ENCODE measurements around the gene SLC2A13. TPM values are rescaled to one million over a fixed set of nuclear protein-coding genes. Genes with fewer than 3 reads are reported as not detected.

SLC2A13 gene
- polyA plus RNA-seq, 1 experiment: 3.1 TPM

DNA sequence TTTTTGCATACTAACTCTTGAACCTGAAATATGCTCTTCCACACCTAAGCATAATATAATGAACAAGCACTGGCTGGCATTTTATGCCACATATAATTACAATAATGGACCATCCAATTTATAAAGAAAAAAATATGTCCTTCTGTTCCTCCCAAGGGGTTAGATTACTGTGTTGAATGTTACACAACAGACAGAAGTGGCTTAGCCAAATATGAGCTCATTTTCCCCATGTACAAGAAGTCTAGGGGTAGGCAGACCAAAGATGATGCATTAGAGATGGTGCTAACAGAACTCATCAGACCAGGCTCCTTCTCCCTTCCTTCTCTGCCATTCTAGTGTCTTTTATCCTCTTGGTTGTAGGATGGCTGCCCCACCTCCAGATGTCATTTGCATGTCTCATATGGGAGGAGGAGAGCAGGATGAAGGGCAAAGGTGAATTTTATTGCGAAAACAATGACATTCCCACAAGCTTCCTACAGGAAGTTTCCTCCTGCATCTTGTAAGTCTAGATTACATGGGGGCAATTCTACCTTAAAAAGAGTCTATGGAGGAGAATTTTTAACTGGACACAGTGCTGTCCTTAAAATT lies 43.9 kb upstream of the SLC2A13 start:
- no peak overlapping the region for H3K27ac ChIP-seq (ENCODE audit: low read depth, low read length)
- ChIA-PET CTCF (interaction anchor here (1.4 to 3.8 kb wide), 2 partner anchors 139 to 164 kb away, joined by 3 to 28 read pairs; no protein-coding TSS in a partner anchor), POLR2A (no interaction called here)
- H3K9me3 ChIP-seq (ENCODE audit: control insufficient read depth, insufficient read depth, low read length): no peaks in the 10 kb centered on the region
- no peaks in the 10 kb centered on the region for H3K27me3 ChIP-seq (ENCODE audit: control insufficient read depth, insufficient read depth, low read length)
- DNase-seq (ENCODE audit: low read depth, low spot score): no peak
- H3K4me3 ChIP-seq (ENCODE audit: low read depth, low read length): no peak overlapping the region
- TF ChIP-seq, protein P1, sequence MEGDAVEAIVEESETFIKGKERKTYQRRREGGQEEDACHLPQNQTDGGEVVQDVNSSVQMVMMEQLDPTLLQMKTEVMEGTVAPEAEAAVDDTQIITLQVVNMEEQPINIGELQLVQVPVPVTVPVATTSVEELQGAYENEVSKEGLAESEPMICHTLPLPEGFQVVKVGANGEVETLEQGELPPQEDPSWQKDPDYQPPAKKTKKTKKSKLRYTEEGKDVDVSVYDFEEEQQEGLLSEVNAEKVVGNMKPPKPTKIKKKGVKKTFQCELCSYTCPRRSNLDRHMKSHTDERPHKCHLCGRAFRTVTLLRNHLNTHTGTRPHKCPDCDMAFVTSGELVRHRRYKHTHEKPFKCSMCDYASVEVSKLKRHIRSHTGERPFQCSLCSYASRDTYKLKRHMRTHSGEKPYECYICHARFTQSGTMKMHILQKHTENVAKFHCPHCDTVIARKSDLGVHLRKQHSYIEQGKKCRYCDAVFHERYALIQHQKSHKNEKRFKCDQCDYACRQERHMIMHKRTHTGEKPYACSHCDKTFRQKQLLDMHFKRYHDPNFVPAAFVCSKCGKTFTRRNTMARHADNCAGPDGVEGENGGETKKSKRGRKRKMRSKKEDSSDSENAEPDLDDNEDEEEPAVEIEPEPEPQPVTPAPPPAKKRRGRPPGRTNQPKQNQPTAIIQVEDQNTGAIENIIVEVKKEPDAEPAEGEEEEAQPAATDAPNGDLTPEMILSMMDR (IDR thresholded peaks at IDR 0.05; ENCODE audit: low read depth, low read length): no peak

DNA sequence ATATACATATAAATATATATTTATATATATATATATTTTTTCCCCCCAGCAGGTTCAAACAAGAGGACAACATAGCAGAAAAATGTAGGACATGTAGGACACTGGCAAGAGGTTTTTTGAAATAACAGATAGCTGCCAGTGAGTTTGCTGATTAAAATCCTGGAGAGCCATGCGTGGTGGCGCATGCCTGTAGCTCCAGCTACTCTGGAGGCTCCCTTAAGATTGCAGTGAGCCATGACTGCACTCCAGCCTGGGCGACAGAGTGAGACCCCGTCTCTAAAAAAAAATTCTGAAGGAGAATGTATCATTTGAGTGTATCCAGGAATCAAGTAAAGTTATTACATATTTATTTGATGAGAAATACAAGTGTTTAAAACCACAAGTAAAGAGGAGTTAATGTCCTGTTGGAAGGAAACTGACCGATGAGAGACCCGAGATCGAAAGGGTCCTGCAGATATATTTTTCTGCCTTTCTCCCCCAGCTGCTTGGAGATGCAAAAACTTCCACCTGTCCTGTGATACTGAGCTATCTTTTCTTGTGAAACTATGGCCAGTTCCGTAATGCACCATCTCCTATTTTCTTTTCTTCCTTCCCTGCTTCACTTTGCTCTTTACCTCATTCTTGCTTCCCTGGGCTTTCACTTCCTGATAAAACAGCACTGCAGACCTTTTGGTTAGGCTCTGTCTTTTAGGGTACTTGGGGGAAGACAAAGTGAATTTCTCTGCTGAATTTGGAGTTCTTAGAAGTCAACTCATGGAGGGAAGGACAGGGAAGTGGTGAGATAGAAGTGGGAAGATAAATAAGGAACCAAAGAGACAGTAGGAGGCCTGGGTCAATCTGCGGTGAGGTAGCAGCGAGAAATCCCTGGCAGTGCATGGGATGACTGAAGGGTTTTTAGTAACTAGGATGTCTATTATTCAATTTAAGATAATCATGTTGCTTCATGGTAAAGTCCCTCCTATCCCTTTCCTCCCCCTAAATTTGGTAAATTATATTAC lies 41.2 kb upstream of the SLC2A13 start:
- DNase-seq (ENCODE audit: low read depth, low spot score): no peak

DNA sequence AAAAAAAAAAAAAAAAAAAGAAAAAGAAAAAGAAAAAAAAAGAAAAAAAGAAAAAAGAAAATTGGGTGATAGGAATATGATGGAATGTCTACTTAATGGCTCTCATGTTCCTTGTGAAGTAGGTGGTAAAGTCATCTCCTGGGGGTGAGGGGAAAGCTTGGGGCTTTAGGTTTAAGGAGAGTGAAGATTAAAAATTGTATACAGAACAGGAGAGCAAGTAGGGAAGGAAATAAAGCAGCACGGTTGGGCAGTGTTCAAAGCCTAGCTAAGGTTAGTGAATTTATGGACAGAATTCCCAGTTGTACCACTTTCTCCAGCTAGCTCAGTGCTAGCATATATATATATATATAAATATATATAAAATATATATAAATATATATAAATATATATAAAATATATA lies 40.0 kb upstream of the SLC2A13 start:
- ChIA-PET CTCF (interaction anchor here (0.9 to 1.2 kb wide), 2 partner anchors 135 to 163 kb away, joined by 3 to 10 read pairs; no protein-coding TSS in a partner anchor), POLR2A (no interaction called here)
- Histone ChIP-seq H3K4me3 (ENCODE audit: low read depth, low read length) (no peak overlapping the region), H3K27ac (ENCODE audit: low read depth, low read length) (no peak overlapping the region), H3K9me3 (ENCODE audit: control insufficient read depth, insufficient read depth, low read length) (no peaks in the 10 kb centered on the region), H3K27me3 (ENCODE audit: control insufficient read depth, insufficient read depth, low read length) (no peaks in the 10 kb centered on the region)
- DNase-seq (ENCODE audit: low read depth, low spot score): no peak
- TF ChIP-seq, protein P1 (IDR thresholded peaks at IDR 0.05; ENCODE audit: low read depth, low read length): no peak

More for the DNA sequence above, 41.2 kb upstream of the SLC2A13 start:
- Histone ChIP-seq H3K27ac (ENCODE audit: low read depth, low read length) (no peak overlapping the region), H3K27me3 (ENCODE audit: control insufficient read depth, insufficient read depth, low read length) (no peaks in the 10 kb centered on the region), H3K9me3 (ENCODE audit: control insufficient read depth, insufficient read depth, low read length) (no peaks in the 10 kb centered on the region), H3K4me3 (ENCODE audit: low read depth, low read length) (no peak overlapping the region)
- POLR2A ChIA-PET: no interaction called here
- TF ChIP-seq, protein P1 (IDR thresholded peaks at IDR 0.05; ENCODE audit: low read depth, low read length): no peak
- CTCF ChIA-PET: interaction anchor here (0.6 to 1.2 kb wide), 2 partner anchors 40 to 136 kb away, joined by 3 read pairs; no protein-coding TSS in a partner anchor

DNA sequence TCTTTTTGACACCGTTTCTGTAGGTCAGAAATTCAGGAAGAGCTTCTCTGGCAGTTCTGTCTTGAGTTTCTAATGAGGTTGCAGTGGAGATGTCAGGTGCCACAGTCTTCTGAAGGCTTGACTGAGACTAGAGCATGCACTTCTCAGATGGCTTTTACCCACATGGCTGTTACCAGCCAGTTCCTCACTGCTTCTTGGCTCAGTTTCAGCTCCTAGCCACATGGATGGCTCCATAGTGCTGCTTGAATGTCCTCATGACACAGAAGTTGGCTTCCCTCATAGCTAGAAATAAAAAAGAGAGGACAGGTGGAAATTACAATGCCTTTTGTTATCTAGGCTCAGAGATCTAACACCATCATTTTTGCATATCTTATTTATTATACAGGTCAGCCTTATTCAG lies 38.1 kb upstream of the SLC2A13 start:
- ChIA-PET POLR2A (no interaction called here), CTCF (interaction anchor here (0.8 kb wide), 1 partner anchor 36 kb away, joined by 3 read pairs; no protein-coding TSS in a partner anchor)
- TF ChIP-seq, protein P1 (IDR thresholded peaks at IDR 0.05; ENCODE audit: low read depth, low read length): no peak
- Histone ChIP-seq H3K4me3 (ENCODE audit: low read depth, low read length) (no peak overlapping the region), H3K27me3 (ENCODE audit: control insufficient read depth, insufficient read depth, low read length) (no peaks in the 10 kb centered on the region), H3K27ac (ENCODE audit: low read depth, low read length) (no peak overlapping the region), H3K9me3 (ENCODE audit: control insufficient read depth, insufficient read depth, low read length) (no peaks in the 10 kb centered on the region)
- DNase-seq (ENCODE audit: low read depth, low spot score): no peak

Data from AG04450 (cell line).